HFF-Myc (cell line): Measurements from ENCODE around the gene PHOX2A.

Experiments
- DNase-seq: peaks from one replicate; pipeline ENCODE4 v3.0.0-alpha.2; 2011; ENCODE audit warnings: low read depth; ENCODE audit errors: extremely low read depth
- H3K4me3 ChIP-seq: replicated peaks from 2 replicates; pipeline ENCODE4 v1.5.1; 2011; ENCODE audit warnings: low read depth, mild to moderate bottlenecking, control low read depth, low read length
- CTCF ChIP-seq: IDR thresholded peaks from 2 replicates; pipeline ENCODE4 v1.5.1; 2012; ENCODE audit warnings: mild to moderate bottlenecking, low read depth, low read length, control low read depth; ENCODE audit errors: missing control alignments

PHOX2A gene

GRCh38 chr11:72230764-72231365 lies 13.1 kb downstream of the PHOX2A start:
- DNase-seq, result no peak
- H3K4me3 ChIP-seq, result no peak overlapping the region
- no peak for TF ChIP-seq CTCF

- DNase-seq, result no peak
- H3K4me3 ChIP-seq, result no peak overlapping the region
- TF ChIP-seq CTCF, result no peak
Observed at GRCh38 chr11:72229925-72230763, 13.8 kb downstream of the PHOX2A start.

GRCh38 chr11:72229336-72229924 lies 14.5 kb downstream of the PHOX2A start:
- DNase-seq, result no peak
- no peak for TF ChIP-seq CTCF
- no peak overlapping the region for H3K4me3 ChIP-seq

- no peak for DNase-seq
- TF ChIP-seq CTCF, result no peak
- no peak overlapping the region for H3K4me3 ChIP-seq
Observed at GRCh38 chr11:72228844-72229231, 15.1 kb downstream of the PHOX2A start.

GRCh38 chr11:72228229-72228843 lies 15.6 kb downstream of the PHOX2A start:
- no peak overlapping the region for H3K4me3 ChIP-seq
- no peak for DNase-seq
- TF ChIP-seq CTCF, result no peak

- no peak for DNase-seq
Observed at GRCh38 chr11:72227316-72228228, 16.4 kb downstream of the PHOX2A start.

More at GRCh38 chr11:72227316-72228228, 16.4 kb downstream of the PHOX2A start:
- TF ChIP-seq CTCF, result no peak
- H3K4me3 ChIP-seq, result no peak overlapping the region
